ENCODE data around the gene SKI.

GRCh38 chr1:2201062-2201461 is 27.1 kb upstream of the SKI start:
- no peak for TF ChIP-seq EZH2 (IDR thresholded peaks at IDR 0.05; ENCODE audit: borderline replicate concordance, insufficient read depth, low read depth, low read length, poor library complexity, severe bottlenecking)
- no peak for TF ChIP-seq CTCF (IDR thresholded peaks at IDR 0.05)

Measured in B cell (primary cell).